K562 (cell line): ENCODE data around the gene FPR1. TPM values are rescaled to one million over a fixed set of nuclear protein-coding genes. Genes with fewer than 3 reads are reported as not detected.

Experiments used
- AFF4 ChIP-seq: sonication (generic); formaldehyde crosslinking; IDR thresholded peaks from 2 replicates; pipeline ENCODE4 v1.8.0; 2023; ENCODE audit warnings: mild to moderate bottlenecking, missing genetic modification reagents
- C11orf30 ChIP-seq: fragments of 450-650 bp; IDR thresholded peaks from 2 replicates; pipeline ENCODE4 v1.6.1; 2016; ENCODE audit warnings: low read depth, mild to moderate bottlenecking
- CEBPG ChIP-seq, 3 experiments: fragments of 200-800 bp in 1 of 3; sonication (Bioruptor generic) in 1 of 3; sonication (generic) in 1 of 3; formaldehyde crosslinking in 1 of 3; IDR thresholded peaks in 2 of 3; conservative IDR thresholded peaks in 1 of 3; 2 replicates each; pipeline versions ENCODE4 v1.6.1 to v1.8.0; 2016 to 2022; ENCODE audit warnings: missing compliant biosample characterization in 2 of 3, missing genetic modification characterization in 2 of 3, mild to moderate bottlenecking in 1 of 3, missing genetic modification reagents in 1 of 3
- E2F3 ChIP-seq: fragments of 250-450 bp; sonication (Bioruptor Pico); IDR thresholded peaks from 2 replicates; pipeline ENCODE4 v1.4.0; 2020; ENCODE audit warnings: mild to moderate bottlenecking
- ELK3 ChIP-seq: fragments of 450-650 bp; formaldehyde crosslinking; IDR thresholded peaks from 2 replicates; pipeline ENCODE4 v1.4.0; 2020; ENCODE audit warnings: mild to moderate bottlenecking
- HDAC1 ChIP-seq, 2 experiments: fragments of 450-650 bp; IDR thresholded peaks; 2 replicates each; pipeline ENCODE4 v1.6.1; 2016 to 2017; ENCODE audit warnings: inconsistent platforms in 1 of 2, mild to moderate bottlenecking in 1 of 2, moderate library complexity in 1 of 2
- HMGN3 ChIP-seq: IDR thresholded peaks from 2 replicates; pipeline ENCODE4 v1.6.1; 2011; ENCODE audit warnings: borderline replicate concordance, low read depth, mild to moderate bottlenecking, mixed read lengths, low read length; ENCODE audit not compliant: insufficient read length; ENCODE audit errors: extremely low read depth
- KLF1 ChIP-seq: fragments of 450-650 bp; IDR thresholded peaks from 2 replicates; pipeline ENCODE4 v1.6.1; 2016; ENCODE audit warnings: missing genetic modification characterization, missing compliant biosample characterization
- LARP7 ChIP-seq: fragments of 450-650 bp; IDR thresholded peaks from 2 replicates; pipeline ENCODE4 v1.6.1; 2016
- TAF1 ChIP-seq: IDR thresholded peaks from 2 replicates; pipeline ENCODE4 v1.6.1; 2011; ENCODE audit warnings: mild to moderate bottlenecking, low read length, moderate library complexity; ENCODE audit not compliant: insufficient read depth, control insufficient read depth, severe bottlenecking; ENCODE audit errors: extremely low read depth
- TBP ChIP-seq: optimal IDR thresholded peaks from 2 replicates; pipeline ENCODE3; 2011; ENCODE audit warnings: low read depth, low read length, improper control_type of control experiment
- USF1 ChIP-seq: sonication (generic); formaldehyde crosslinking; IDR thresholded peaks from 2 replicates; pipeline ENCODE4 v1.9.0; 2022; ENCODE audit warnings: mild to moderate bottlenecking, missing genetic modification reagents
- ZNF655 ChIP-seq: fragments of 250-450 bp; sonication (Bioruptor Pico); IDR thresholded peaks from 2 replicates; pipeline ENCODE4 v1.5.0; 2021
- polyA plus RNA-seq, 8 experiments: library from polyadenylated mRNA; depleted of rRNA in 4 of 8; stranded (reverse) in 5 of 8; unstranded in 3 of 8; fragments of >200 nt; fragmentation: Nextera tagmentation in 2 of 8; fragmentation: Illumina TruSeq in 1 of 8; extraction: Ambion mirVana in 2 of 8; extraction: Trizol in 1 of 8; gene quantifications; 2 replicates each; pipeline versions ENCODE4 v1.2.1 to v1.2.3, GENCODE V29; 2011 to 2014; ENCODE audit warnings: inconsistent platforms in 1 of 8, missing spikeins in 1 of 8
- total RNA-seq, 7 experiments: library from RNA; depleted of rRNA in 6 of 7; stranded (reverse); fragments of >200 nt in 6 of 7; fragmentation: Illumina TruSeq in 2 of 7; extraction: Trizol in 2 of 7; gene quantifications; 2 replicates each; pipeline versions ENCODE4 v1.2.1 to v1.2.3, GENCODE V29; 2011 to 2021; ENCODE audit warnings: low replicate concordance in 1 of 7
- TF ChIP-seq, protein P1 (sequence below): sonication (generic); formaldehyde crosslinking; IDR thresholded peaks from 2 replicates; pipeline ENCODE4 v1.8.1; 2023; ENCODE audit warnings: mild to moderate bottlenecking, missing genetic modification reagents, moderate library complexity
- TF ChIP-seq, protein P2 (sequence below), 2 experiments: fragments of 450-650 bp; conservative IDR thresholded peaks; 2 replicates each; pipeline ENCODE4 v1.6.1; 2017; ENCODE audit warnings: mild to moderate bottlenecking in 2 of 2, moderate library complexity in 2 of 2

Gene FPR1
- total and polyA plus RNA-seq, 9 of the 15 experiments (the other 6 are each of a cell fraction or from before 2014, with no cell fraction given), result 0.06 to 0.25 (median 0.14) TPM; not detected in 4

- TF ChIP-seq, protein P1, sequence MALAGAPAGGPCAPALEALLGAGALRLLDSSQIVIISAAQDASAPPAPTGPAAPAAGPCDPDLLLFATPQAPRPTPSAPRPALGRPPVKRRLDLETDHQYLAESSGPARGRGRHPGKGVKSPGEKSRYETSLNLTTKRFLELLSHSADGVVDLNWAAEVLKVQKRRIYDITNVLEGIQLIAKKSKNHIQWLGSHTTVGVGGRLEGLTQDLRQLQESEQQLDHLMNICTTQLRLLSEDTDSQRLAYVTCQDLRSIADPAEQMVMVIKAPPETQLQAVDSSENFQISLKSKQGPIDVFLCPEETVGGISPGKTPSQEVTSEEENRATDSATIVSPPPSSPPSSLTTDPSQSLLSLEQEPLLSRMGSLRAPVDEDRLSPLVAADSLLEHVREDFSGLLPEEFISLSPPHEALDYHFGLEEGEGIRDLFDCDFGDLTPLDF (CRISPR knock-in tag), result peak; percentile 55; the same call in 1 of the 2 replicates
- TF ChIP-seq AFF4 (CRISPR knock-in tag), result peak; percentile 60
- peak; percentile 96 for TF ChIP-seq HMGN3
- peak; percentile 66 for TF ChIP-seq USF1 (CRISPR knock-in tag)
- TF ChIP-seq LARP7, result no peak
- peak; percentile 12; the same call in 1 of the 2 replicates for TF ChIP-seq C11orf30
- peak in 1 of 2 experiments; percentile 65; a peak in 2 of 4 replicates for TF ChIP-seq HDAC1 (IDR thresholded peaks at IDR 0.05)
- no peak for TF ChIP-seq CEBPG (CRISPR knock-in tag; IDR thresholded peaks at IDR 0.05)
- no peak for TF ChIP-seq CEBPG (tag; conservative IDR thresholded peaks at IDR 0.05 in 1 of 2, IDR thresholded peaks at IDR 0.05 in 1 of 2)
- TF ChIP-seq, protein P2, sequence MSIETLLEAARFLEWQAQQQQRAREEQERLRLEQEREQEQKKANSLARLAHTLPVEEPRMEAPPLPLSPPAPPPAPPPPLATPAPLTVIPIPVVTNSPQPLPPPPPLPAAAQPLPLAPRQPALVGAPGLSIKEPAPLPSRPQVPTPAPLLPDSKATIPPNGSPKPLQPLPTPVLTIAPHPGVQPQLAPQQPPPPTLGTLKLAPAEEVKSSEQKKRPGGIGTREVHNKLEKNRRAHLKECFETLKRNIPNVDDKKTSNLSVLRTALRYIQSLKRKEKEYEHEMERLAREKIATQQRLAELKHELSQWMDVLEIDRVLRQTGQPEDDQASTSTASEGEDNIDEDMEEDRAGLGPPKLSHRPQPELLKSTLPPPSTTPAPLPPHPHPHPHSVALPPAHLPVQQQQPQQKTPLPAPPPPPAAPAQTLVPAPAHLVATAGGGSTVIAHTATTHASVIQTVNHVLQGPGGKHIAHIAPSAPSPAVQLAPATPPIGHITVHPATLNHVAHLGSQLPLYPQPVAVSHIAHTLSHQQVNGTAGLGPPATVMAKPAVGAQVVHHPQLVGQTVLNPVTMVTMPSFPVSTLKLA (conservative IDR thresholded peaks at IDR 0.05), result peak; percentile 89 to 95
- no peak for TF ChIP-seq ELK3 (CRISPR knock-in tag)
- peak; percentile 66 for TF ChIP-seq TBP
- no peak for TF ChIP-seq E2F3 (CRISPR knock-in tag)
- TF ChIP-seq ZNF655, result no peak
- TF ChIP-seq TAF1, result peak; percentile 77
- peak; percentile 35; the same call in 1 of the 2 replicates for TF ChIP-seq KLF1
These were observed 47.8 kb downstream of the FPR1 start (continued) for GRCh38 chr19:51703575-51704515.
